Esophagus (tissue), 2 donors: Measurements from ENCODE around the gene SKI. TPM values are rescaled to one million over a fixed set of nuclear protein-coding genes. Genes with fewer than 3 reads are reported as not detected.

Experiments used
- H3K27ac ChIP-seq, 2 donors: one replicate each; pipeline ENCODE4 v1.5.1; 2013; ENCODE audit warnings: low read depth in 2 of 2, mild to moderate bottlenecking in 2 of 2, inconsistent platforms in 1 of 2, low read length in 1 of 2, moderate library complexity in 1 of 2
- H3K27me3 ChIP-seq, 2 donors: one replicate each; pipeline ENCODE4 v1.6.1; 2013; ENCODE audit warnings: low read length in 2 of 2, control low read depth in 1 of 2, mild to moderate bottlenecking in 1 of 2; ENCODE audit not compliant: insufficient read depth in 2 of 2, control insufficient read depth in 1 of 2
- H3K36me3 ChIP-seq, 2 donors: one replicate each; pipeline ENCODE4 v1.6.1; 2013; ENCODE audit warnings: low read length in 1 of 2; ENCODE audit not compliant: control insufficient read depth in 2 of 2, insufficient read depth in 2 of 2
- H3K4me1 ChIP-seq, 2 donors: one replicate each; pipeline ENCODE4 v1.6.1; 2013; ENCODE audit warnings: low read length in 1 of 2; ENCODE audit not compliant: control insufficient read depth in 2 of 2, insufficient read depth in 2 of 2
- H3K4me3 ChIP-seq, 2 donors: one replicate each; pipeline ENCODE4 v1.5.1; 2013; ENCODE audit warnings: low read length in 2 of 2, mild to moderate bottlenecking in 2 of 2, low read depth in 1 of 2, moderate library complexity in 1 of 2
- H3K9me3 ChIP-seq, 2 donors: one replicate each; pipeline ENCODE4 v1.6.1; 2013; ENCODE audit warnings: mild to moderate bottlenecking in 2 of 2, low read depth in 1 of 2, low read length in 1 of 2, moderate library complexity in 1 of 2; ENCODE audit not compliant: control insufficient read depth in 2 of 2, insufficient read depth in 1 of 2
- WGBS, 2 donors: extraction: QIAGEN DNeasy Blood & Tissue Kit; methylation state at CpG; one replicate each; pipeline ENCODE4 v1.1.7; 2013; 5-methylcytosine and 5-hydroxymethylcytosine counted together
- polyA plus RNA-seq, 2 donors: library from polyadenylated mRNA; stranded (reverse); fragments of 200-250 nt; gene quantifications; one replicate each; pipeline ENCODE4 v1.2.3, GENCODE V29; 2013
- donor health status: healthy with polysubstance abuse.
- donor health status: Bipolar disorder and iron deficiency.

SKI gene
- polyA plus RNA-seq, 2 donors = 11.5 to 12.8 TPM

DNA sequence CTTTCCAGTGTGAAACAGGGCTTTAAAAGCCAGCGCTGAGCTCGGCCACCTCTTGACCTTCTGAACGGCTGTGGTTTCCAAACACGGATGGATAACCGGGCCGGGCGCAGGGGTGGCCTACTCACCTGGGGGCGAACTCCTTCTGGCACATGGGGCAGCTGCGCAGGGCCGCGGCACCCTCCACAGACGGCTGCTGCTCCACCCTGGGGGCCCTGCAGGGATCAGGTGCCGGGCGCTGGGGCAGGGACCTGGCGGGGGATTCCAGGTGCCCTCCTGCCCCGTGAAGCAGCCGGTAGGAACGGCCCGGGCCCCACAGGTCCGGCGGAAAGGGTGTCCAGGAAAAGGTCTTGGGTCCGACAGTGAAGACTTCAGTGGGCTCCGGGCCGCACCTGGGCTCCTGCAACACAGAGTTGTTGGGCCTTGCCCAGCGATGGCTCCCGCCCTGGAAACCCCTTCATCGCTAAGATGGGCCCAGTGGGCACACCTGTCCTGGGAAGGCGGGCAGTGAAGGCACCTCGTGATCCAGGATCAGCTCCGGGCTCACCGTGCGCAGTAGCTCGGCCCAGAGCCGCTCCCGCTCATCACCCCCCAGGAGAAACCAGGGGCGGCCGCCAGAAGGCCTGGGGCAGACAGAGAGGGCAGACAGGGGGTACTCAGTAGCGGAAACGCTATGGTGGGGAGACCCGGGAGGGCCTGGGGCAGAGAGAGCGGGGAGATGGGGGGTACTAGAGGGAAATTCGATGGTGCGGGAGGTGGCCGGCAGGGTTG, 34.4 kb upstream of the SKI start:
- no peaks in the 10 kb centered on the region for H3K36me3 ChIP-seq
- peak overlapping the region; percentile 35 to 48 for H3K4me3 ChIP-seq
- peaks cover 10 to 28% of the 10 kb centered on the region in 2 donors for H3K4me1 ChIP-seq
- 41 to 45% methylated on average over 41 to 44 of the region's 44 CpGs for WGBS, 2 donors
- no peaks in the 10 kb centered on the region for H3K27me3 ChIP-seq
- peak overlapping the region; percentile 65 to 97 for H3K27ac ChIP-seq
- no peaks in the 10 kb centered on the region for H3K9me3 ChIP-seq

DNA sequence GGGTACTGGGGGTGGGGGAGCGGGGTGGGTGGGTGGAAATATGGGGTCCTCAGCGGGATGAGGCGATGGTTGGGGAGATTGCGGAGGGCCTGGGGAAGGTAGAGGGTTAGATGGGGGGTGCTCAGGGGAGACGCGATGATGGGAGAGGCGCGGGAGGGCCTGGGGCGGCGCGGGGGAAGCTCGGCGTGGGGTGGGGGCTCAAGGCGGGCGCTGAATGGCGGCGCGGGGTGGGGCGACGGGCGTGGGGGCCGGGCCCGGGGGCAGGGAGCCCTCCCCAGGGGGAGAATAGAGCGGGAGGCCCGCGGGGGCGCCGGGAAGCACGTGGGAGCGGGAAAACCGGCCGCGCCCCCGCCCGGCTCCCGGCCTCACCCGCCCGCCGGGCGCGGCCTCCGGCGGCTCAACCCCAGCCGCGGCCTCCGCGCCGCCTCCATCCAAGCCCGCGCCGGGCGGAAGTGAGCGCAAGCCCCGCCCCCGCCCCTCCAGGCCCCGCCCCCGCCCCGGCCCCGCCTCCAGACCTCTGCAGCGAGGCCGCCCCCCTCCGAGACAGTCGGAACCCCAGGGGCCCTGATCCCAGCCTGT, 33.7 kb upstream of the SKI start, which contains the start of gene FAAP20:
TSS of gene FAAP20 (minus strand) at position 454 of the 579 bp plus-strand sequence. CDS start at position 431, 23 bp downstream.
- 1 to 2% methylated on average over 14 to 62 of the region's 63 CpGs for WGBS, 2 donors
- peaks cover 11 to 32% of the 10 kb centered on the region in 2 donors for H3K4me1 ChIP-seq

DNA sequence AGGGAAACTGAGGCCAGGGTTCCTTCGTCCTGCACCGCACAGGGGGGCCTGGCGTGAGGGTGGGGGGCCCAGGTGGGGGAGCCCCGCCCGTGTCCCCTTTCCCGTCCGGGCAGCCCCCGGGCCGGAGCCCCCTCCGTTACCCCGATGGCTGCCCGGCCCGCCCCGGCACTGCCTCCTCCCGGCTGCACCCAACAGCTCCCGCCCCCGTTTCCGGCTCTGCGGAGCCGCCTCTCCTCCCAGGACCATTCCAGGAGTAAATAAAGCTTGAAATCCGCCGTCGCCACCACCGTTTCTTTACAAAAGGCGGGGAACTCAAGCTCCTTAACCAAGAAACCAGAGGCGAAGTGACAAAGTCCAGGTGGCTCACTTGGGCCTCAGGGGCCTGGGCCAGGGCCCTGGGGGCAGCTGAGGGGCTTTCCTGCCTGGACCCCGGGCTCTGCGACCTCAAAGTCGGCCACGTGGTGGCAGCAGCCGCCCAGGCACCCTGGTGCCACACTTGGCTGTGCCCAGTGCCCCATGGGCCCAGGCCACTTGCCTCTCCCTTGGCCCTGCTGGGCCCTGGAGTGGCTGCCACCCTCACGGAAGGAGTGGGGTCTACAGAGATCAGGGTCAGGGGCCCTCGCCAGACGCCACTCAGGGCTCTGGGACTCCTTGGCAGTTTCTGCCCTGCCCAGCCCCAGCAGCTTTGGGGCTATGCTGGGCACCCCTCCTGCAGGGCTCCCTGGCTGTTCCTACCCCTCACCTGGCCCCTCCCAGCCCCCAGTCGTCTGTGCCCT, 33.0 kb upstream of the SKI start:
- 1 to 2% methylated on average over 33 to 35 of the region's 35 CpGs for WGBS, 2 donors
- H3K27me3 ChIP-seq = no peaks in the 10 kb centered on the region
- peak overlapping the region; percentile 91 to 97 for H3K27ac ChIP-seq
- peak overlapping the region; percentile 48 to 64 for H3K4me3 ChIP-seq
- peaks cover 11 to 28% of the 10 kb centered on the region in 2 donors for H3K4me1 ChIP-seq
- H3K36me3 ChIP-seq = no peaks in the 10 kb centered on the region
- H3K9me3 ChIP-seq = no peaks in the 10 kb centered on the region

More for the DNA sequence above, 33.7 kb upstream of the SKI start, which contains the start of gene FAAP20:
- no peaks in the 10 kb centered on the region for H3K36me3 ChIP-seq
- peak within 1 kb of the TSS; percentile 91 to 97 for H3K27ac ChIP-seq
- H3K4me3 ChIP-seq = peak within 1 kb of the TSS; percentile 48 to 64
- no peaks in the 10 kb centered on the region for H3K9me3 ChIP-seq
- H3K27me3 ChIP-seq = no peaks in the 10 kb centered on the region

DNA sequence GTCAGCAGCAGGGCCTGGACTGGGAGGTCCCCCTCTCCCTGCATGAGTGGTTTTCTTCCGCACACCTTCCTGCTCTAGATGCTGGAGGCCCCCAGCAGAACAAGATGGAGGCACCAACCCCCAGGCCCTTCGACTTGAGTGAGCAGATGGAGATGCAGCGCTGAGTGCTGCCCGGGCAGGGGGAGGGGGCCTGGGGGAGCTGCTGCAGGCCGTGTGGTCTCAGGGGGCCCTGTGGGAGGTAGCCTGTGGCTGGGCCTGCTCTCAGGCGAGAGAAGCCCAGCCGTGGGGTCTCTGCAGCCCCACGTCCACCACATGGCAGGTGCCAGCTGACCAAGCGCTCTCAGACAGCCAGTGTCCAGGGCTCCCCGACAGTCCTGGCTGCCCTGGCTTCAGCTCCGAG, 32.3 kb upstream of the SKI start:
- Histone ChIP-seq H3K4me3 (no peak overlapping the region), H3K9me3 (no peaks in the 10 kb centered on the region), H3K27ac (peak overlapping the region; percentile 91 to 97), H3K27me3 (no peaks in the 10 kb centered on the region), H3K36me3 (no peaks in the 10 kb centered on the region), H3K4me1 (peaks cover 5 to 21% of the 10 kb centered on the region in 2 donors)
- WGBS, 2 donors = 71 to 76% methylated on average over 11 of the region's 11 CpGs

DNA sequence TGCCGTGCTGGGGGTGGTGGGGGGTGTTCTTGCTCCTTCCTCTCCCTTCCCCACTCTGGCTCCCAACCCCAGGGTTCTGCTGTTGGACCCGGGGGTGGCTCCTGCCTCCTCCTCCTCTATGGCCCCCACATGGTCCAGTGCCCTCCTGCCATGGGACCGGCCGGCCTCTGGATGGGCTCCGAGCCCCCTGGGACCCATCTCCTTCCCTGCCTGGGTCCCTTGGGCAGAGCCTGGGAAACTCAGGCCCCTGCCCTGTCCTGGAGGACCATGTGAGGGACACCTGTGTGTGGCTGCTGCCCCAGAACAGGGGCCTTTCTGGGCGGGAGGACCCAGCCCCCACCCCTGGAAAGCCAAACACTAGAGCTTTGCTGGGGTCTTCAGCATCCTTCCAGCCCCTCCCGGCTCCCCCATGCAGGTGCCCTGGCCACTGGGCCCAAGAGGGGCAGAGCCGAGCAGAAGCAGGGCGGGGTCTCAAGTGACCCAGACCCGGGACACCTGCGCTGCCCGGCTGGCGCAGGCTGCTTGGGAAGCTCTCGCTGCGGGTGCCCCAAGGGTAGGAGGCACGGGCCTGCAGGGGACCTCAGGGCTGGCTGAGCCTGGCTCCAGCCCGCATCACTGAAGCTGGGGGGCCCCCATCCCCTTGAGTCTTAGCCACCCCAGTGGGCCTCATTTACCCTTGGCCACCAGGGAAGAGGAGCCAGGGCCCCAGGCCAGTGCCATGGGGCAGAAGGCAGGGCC, 31.0 kb upstream of the SKI start:
- 84 to 88% methylated on average over 17 of the region's 17 CpGs for WGBS, 2 donors
- Histone ChIP-seq H3K36me3 (no peaks in the 10 kb centered on the region), H3K4me3 (no peak overlapping the region), H3K9me3 (no peaks in the 10 kb centered on the region), H3K27me3 (no peaks in the 10 kb centered on the region), H3K4me1 (peaks cover 4 to 17% of the 10 kb centered on the region in 2 donors), H3K27ac (no peak overlapping the region)

DNA sequence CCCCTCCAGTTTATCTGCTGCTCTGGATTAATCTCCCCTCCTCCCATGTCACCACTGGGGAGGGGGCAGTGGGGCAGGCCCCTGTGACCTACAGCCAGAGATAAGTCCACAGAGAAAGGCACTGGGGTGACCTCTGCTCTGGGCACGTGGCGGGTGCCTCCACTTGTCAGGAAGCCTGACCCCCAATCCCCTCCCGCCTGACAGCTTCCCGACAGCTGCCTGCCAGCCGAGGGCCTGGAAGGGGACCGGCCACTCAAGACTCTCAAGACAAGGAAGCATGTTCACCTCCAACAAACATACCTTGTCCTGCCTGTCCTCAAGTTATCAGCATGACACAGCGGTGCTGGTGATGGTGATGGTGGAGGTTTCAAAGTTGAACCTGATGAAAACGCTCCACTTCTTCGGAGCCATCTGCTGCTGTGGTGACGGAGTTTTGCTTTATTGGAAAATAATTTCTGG, 30.4 kb upstream of the SKI start:
- Histone ChIP-seq H3K4me1 (peaks cover 4 to 17% of the 10 kb centered on the region in 2 donors), H3K27ac (no peak overlapping the region), H3K4me3 (no peak overlapping the region), H3K9me3 (no peaks in the 10 kb centered on the region), H3K36me3 (no peaks in the 10 kb centered on the region), H3K27me3 (no peaks in the 10 kb centered on the region)
- WGBS, 2 donors = 83 to 84% methylated on average over 10 of the region's 10 CpGs

DNA sequence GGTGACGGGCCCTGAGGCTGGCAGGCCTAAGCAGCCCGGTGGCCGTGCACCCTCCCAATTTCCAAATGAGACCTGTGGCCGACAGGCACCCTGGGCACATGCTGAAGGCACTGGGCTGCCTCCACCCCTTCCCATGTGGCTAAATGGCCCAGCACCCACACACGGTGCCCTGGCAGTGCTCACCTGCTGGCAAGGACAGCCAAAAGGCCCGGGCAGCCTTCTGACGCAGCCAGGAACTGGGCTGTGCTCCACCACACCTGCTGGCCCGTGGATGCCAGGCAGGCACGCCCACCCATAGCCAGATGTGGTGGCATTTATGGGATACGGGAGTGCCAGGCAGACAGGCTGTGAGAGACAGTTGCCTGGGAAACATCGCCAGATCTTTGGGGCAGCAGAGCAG, 29.5 kb upstream of the SKI start:
- Histone ChIP-seq H3K9me3 (no peaks in the 10 kb centered on the region), H3K4me1 (peaks cover 4 to 16% of the 10 kb centered on the region in 2 donors), H3K36me3 (no peaks in the 10 kb centered on the region), H3K27ac (peak overlapping the region; percentile 81 to 91), H3K4me3 (no peak overlapping the region), H3K27me3 (no peaks in the 10 kb centered on the region)
- WGBS, 2 donors = 46 to 54% methylated on average over 11 of the region's 11 CpGs

DNA sequence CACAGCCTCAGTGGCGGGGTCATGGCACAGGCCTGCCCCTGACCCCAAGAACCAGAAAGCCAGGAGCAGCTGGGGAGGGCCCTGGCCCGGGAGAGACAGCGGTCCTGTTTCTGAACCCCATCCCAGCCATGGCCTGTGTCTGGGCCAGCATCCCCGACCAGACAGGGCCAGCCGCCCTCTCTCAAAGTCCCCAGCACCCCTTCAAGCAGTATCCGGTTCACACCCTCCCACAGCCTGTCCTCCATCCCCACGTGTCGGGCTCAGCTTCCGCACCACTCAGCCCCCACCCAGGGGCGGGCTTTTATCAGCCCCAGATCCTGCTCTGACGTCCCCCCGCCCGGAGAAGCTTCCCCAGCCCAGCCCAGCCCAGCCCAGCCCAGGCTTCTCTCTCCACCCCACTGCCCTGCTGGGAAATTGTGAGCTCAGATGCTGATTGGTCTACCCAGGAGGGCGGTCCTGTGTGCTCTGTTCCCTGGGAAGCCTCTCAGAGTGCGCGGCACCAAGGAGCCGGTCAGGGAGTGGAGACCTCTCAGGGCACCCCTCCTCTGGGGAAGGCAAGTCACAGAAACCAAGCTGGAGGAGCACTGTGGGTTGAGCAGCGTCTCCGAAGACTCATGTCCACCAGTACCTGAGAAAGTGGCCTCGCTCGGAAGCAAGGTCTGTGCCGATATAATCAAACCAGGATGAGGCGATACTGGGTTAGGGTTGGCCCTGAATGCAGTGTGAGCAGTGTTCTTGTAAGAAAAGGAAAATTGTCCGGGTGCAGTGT, 28.9 kb upstream of the SKI start:
- peak overlapping the region; percentile 81 to 91 for H3K27ac ChIP-seq
- H3K27me3 ChIP-seq = no peaks in the 10 kb centered on the region
- H3K9me3 ChIP-seq = no peaks in the 10 kb centered on the region
- peaks cover 4 to 15% of the 10 kb centered on the region in 2 donors for H3K4me1 ChIP-seq
- no peaks in the 10 kb centered on the region for H3K36me3 ChIP-seq
- 7 to 9% methylated on average over 20 to 24 of the region's 24 CpGs for WGBS, 2 donors
- H3K4me3 ChIP-seq = peak overlapping the region; percentile 26 to 39
